AG09309 (cell line): Measurements from ENCODE around the gene PPP2R5B.

ENCODE experiments used
- DNase-seq: peaks from one replicate; pipeline ENCODE4 v3.0.0-alpha.2; 2010; ENCODE audit warnings: low read depth
- H3K4me3 ChIP-seq: 2 replicates; pipeline ENCODE4 v1.5.1; 2011; ENCODE audit warnings: mild to moderate bottlenecking, low read depth, low read length, moderate library complexity; ENCODE audit not compliant: control insufficient read depth
- CTCF ChIP-seq: IDR thresholded peaks from 2 replicates; pipeline ENCODE4 v1.5.1; 2011; ENCODE audit warnings: mild to moderate bottlenecking, low read depth, low read length, inconsistent platforms; ENCODE audit not compliant: insufficient read depth, control insufficient read depth; ENCODE audit errors: missing control alignments

Gene PPP2R5B

GRCh38 chr11:64933213-64933934 lies 8.9 kb downstream of the PPP2R5B start:
- H3K4me3 ChIP-seq: no peak overlapping the region
- no peak for DNase-seq
- TF ChIP-seq CTCF: no peak

- no peak for DNase-seq
- TF ChIP-seq CTCF: no peak
- no peak overlapping the region for H3K4me3 ChIP-seq
These were observed 9.6 kb downstream of the PPP2R5B start for GRCh38 chr11:64933935-64934681.

- no peak for TF ChIP-seq CTCF
- DNase-seq: no peak
- H3K4me3 ChIP-seq: no peak overlapping the region
These were observed 10.3 kb downstream of the PPP2R5B start for GRCh38 chr11:64934682-64935358.

GRCh38 chr11:64935359-64936081 lies 11.0 kb downstream of the PPP2R5B start, which contains the start of gene GPHA2:
Gene GPHA2, minus strand, starts transcription at chr11:64935893. Its CDS starts 433 bp downstream, at chr11:64935460.
- DNase-seq: no peak

GRCh38 chr11:64936539-64936938 lies 12.1 kb downstream of the PPP2R5B start:
- H3K4me3 ChIP-seq: no peak overlapping the region
- no peak for DNase-seq
- TF ChIP-seq CTCF: no peak

More at GRCh38 chr11:64935359-64936081, 11.0 kb downstream of the PPP2R5B start, which contains the start of gene GPHA2:
- peak; percentile 4 for TF ChIP-seq CTCF
- no peak within 1 kb of the TSS for H3K4me3 ChIP-seq
